Body of pancreas (tissue), 4 donors: Measurements from ENCODE around the gene EPB41L5.

Experiments
- POLR2A ChIP-seq, 3 donors: fragments of 450-650 bp; IDR thresholded peaks; one replicate each; pipeline ENCODE4 v1.6.1; 2016; ENCODE audit warnings: antibody characterized with exemption in 3 of 3, mild to moderate bottlenecking in 2 of 3
- TF ChIP-seq, protein P1 (sequence below), 7 experiments: fragments of 450-650 bp in 4 of 7; fragments of 200-600 bp in 3 of 7; sonication (generic) in 3 of 7; IDR thresholded peaks; one replicate each; pipeline ENCODE4 v1.5.1; 2016 to 2019; ENCODE audit warnings: antibody characterized with exemption in 7 of 7

DNA sequence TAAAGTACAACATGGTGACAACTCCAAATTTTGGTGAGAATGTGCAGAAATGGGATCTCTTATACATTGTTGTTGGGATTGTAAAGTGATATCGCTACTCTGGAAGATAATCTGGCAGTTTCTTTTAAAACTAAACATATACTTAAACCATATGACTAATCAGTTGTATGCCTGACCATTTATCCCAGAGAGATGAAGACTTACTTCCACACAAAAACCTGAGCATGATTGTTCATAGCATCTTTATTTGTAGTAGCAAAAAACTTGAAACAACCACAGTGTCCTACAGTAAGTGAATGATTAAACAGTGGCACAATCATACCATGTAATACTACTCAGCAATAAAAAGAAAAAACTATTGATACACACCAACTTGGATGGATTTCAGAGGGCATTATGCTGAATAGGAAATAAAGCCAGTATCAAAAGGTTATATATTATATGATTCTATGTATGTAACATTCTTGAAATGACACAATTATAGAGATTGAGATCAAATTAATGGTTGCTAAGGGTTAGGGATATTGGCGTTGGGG, 47.3 kb downstream of the EPB41L5 start:
- TF ChIP-seq, protein P1, sequence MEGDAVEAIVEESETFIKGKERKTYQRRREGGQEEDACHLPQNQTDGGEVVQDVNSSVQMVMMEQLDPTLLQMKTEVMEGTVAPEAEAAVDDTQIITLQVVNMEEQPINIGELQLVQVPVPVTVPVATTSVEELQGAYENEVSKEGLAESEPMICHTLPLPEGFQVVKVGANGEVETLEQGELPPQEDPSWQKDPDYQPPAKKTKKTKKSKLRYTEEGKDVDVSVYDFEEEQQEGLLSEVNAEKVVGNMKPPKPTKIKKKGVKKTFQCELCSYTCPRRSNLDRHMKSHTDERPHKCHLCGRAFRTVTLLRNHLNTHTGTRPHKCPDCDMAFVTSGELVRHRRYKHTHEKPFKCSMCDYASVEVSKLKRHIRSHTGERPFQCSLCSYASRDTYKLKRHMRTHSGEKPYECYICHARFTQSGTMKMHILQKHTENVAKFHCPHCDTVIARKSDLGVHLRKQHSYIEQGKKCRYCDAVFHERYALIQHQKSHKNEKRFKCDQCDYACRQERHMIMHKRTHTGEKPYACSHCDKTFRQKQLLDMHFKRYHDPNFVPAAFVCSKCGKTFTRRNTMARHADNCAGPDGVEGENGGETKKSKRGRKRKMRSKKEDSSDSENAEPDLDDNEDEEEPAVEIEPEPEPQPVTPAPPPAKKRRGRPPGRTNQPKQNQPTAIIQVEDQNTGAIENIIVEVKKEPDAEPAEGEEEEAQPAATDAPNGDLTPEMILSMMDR (IDR thresholded peaks at IDR 0.05): no peak
- TF ChIP-seq POLR2A (IDR thresholded peaks at IDR 0.05): no peak
